H1 (cell line): ENCODE results near the gene RAPGEF5. TPM values are rescaled to one million over a fixed set of nuclear protein-coding genes. Genes with fewer than 3 reads are reported as not detected.

Source experiments
- CTCF ChIA-PET: fragments of 300-600 bp; sonication (Branson Sonifier 250); formaldehyde crosslinking; loops from one replicate; lab custom pipeline; 2021; ENCODE audit not compliant: partially characterized antibody; lab: Charles Lee
- POLR2A ChIA-PET: fragments of 300-600 bp; sonication (Branson Sonifier 250); formaldehyde crosslinking; loops from one replicate; lab custom pipeline; 2021; ENCODE audit warnings: inconsistent platforms; ENCODE audit not compliant: partially characterized antibody; lab: Charles Lee
- DNase-seq, 2 experiments: peaks; one replicate each; pipeline versions ENCODE4 v3.0.0 to v3.0.0-alpha.2; 2010 to 2022; ENCODE audit warnings: low spot score in 2 of 2, low read depth in 1 of 2, mixed read lengths in 1 of 2
- FAIRE-seq: peaks from 2 replicates; lab custom pipeline; 2011; peaks lifted over from hg19 to GRCh38; lab: Jason Lieb, UNC
- H2AFZ ChIP-seq: 2 replicates; pipeline ENCODE4 v1.8.1; 2012; ENCODE audit warnings: low read length, inconsistent platforms
- H2AK5ac ChIP-seq: 2 replicates; pipeline ENCODE4 v1.6.1; 2013; ENCODE audit warnings: low read depth, low read length
- H2BK120ac ChIP-seq: replicated peaks from 2 replicates; pipeline ENCODE3; 2013; ENCODE audit warnings: low read depth, low read length, inconsistent platforms
- H2BK12ac ChIP-seq: 2 replicates; pipeline ENCODE4 v1.6.1; 2013; ENCODE audit warnings: low read depth, low read length
- H2BK15ac ChIP-seq: 2 replicates; pipeline ENCODE4 v1.6.1; 2013; ENCODE audit warnings: low read length
- H2BK20ac ChIP-seq: 2 replicates; pipeline ENCODE4 v1.6.1; 2013; ENCODE audit warnings: low read length
- H2BK5ac ChIP-seq: 2 replicates; pipeline ENCODE4 v1.6.1; 2013; ENCODE audit warnings: low read depth, low read length
- H3K14ac ChIP-seq: 2 replicates; pipeline ENCODE4 v1.6.1; 2013; ENCODE audit warnings: inconsistent platforms; ENCODE audit not compliant: insufficient read length
- H3K18ac ChIP-seq: 2 replicates; pipeline ENCODE4 v1.6.1; 2013; ENCODE audit warnings: low read length; ENCODE audit errors: extremely low read depth
- H3K23ac ChIP-seq: 2 replicates; pipeline ENCODE4 v1.6.1; 2013; ENCODE audit warnings: inconsistent platforms; ENCODE audit not compliant: insufficient read length
- H3K23me2 ChIP-seq: 2 replicates; pipeline ENCODE4 v1.6.1; 2013; ENCODE audit warnings: low read depth, low read length
- H3K27ac ChIP-seq: 2 replicates; pipeline ENCODE4 v1.6.1; 2011; ENCODE audit warnings: low read depth, low read length, inconsistent platforms
- H3K27me3 ChIP-seq, 4 experiments: replicated peaks in 1 of 4; 1 replicate in 1 of 4; 2 replicates in 3 of 4; pipeline versions ENCODE4 v1.6.1 to v1.8.1; 2011 to 2013; ENCODE audit warnings: low read length in 3 of 4, mild to moderate bottlenecking in 3 of 4, inconsistent platforms in 2 of 4, mixed read lengths in 2 of 4, moderate library complexity in 1 of 4; ENCODE audit not compliant: control insufficient read depth in 3 of 4, insufficient read depth in 3 of 4; ENCODE audit errors: extremely low read depth in 1 of 4
- H3K36me3 ChIP-seq, 4 experiments: 2 replicates each; pipeline versions ENCODE4 v1.6.1 to v1.8.1; 2011 to 2013; ENCODE audit warnings: mild to moderate bottlenecking in 4 of 4, low read length in 3 of 4, moderate library complexity in 2 of 4, control low read depth in 1 of 4, inconsistent platforms in 1 of 4; ENCODE audit not compliant: insufficient read depth in 4 of 4, control insufficient read depth in 2 of 4
- H3K4ac ChIP-seq: replicated peaks from 2 replicates; pipeline ENCODE3; 2013; ENCODE audit warnings: low read length, low read depth, mixed read lengths, inconsistent platforms; ENCODE audit not compliant: insufficient read length
- H3K4me1 ChIP-seq, 4 experiments: replicated peaks in 1 of 4; 1 replicate in 1 of 4; 2 replicates in 3 of 4; pipeline versions ENCODE4 v1.6.1 to v1.8.1; 2011 to 2013; ENCODE audit warnings: low read length in 3 of 4, inconsistent platforms in 2 of 4, mixed read lengths in 1 of 4; ENCODE audit not compliant: insufficient read depth in 4 of 4, control insufficient read depth in 3 of 4
- H3K4me2 ChIP-seq, 2 experiments: 2 replicates each; pipeline versions ENCODE4 v1.6.1 to v1.8.1; 2011 to 2013; ENCODE audit warnings: low read depth in 2 of 2, low read length in 2 of 2, control low read depth in 1 of 2, inconsistent platforms in 1 of 2, mild to moderate bottlenecking in 1 of 2; ENCODE audit not compliant: insufficient read depth in 1 of 2
- H3K4me3 ChIP-seq, 4 experiments: fragments of 200-600, 300-600 bp in 1 of 4; sonication (generic), shearing (Covaris generic), sonication (Bioruptor Twin) in 1 of 4; 2 replicates each; pipeline versions ENCODE4 v1.5.1 to v1.8.1; 2011 to 2016; ENCODE audit warnings: low read length in 4 of 4, low read depth in 3 of 4, control low read depth in 2 of 4, inconsistent platforms in 2 of 4, mild to moderate bottlenecking in 2 of 4, mixed read lengths in 1 of 4, moderate library complexity in 1 of 4; ENCODE audit not compliant: insufficient read depth in 2 of 4; ENCODE audit errors: extremely low read depth in 1 of 4
- H3K56ac ChIP-seq: replicated peaks from 2 replicates; pipeline ENCODE3; 2013; ENCODE audit warnings: low read depth, mild to moderate bottlenecking, mixed read lengths, low read length, inconsistent platforms; ENCODE audit not compliant: insufficient read length
- H3K79me1 ChIP-seq: 2 replicates; pipeline ENCODE4 v1.6.1; 2013; ENCODE audit warnings: low read depth, low read length, control low read depth
- H3K79me2 ChIP-seq, 2 experiments: 2 replicates each; pipeline versions ENCODE4 v1.6.1 to v1.8.1; 2012 to 2013; ENCODE audit warnings: low read length in 2 of 2, mild to moderate bottlenecking in 2 of 2, inconsistent platforms in 1 of 2; ENCODE audit not compliant: insufficient read depth in 2 of 2, control insufficient read depth in 1 of 2
- H3K9ac ChIP-seq, 4 experiments: replicated peaks in 1 of 4; 1 replicate in 1 of 4; 2 replicates in 3 of 4; pipeline versions ENCODE4 v1.6.1 to v1.8.1; 2011 to 2013; ENCODE audit warnings: low read depth in 3 of 4, low read length in 3 of 4, control low read depth in 2 of 4, mild to moderate bottlenecking in 2 of 4, moderate library complexity in 2 of 4, inconsistent platforms in 1 of 4; ENCODE audit errors: extremely low read depth in 1 of 4
- H3K9me3 ChIP-seq, 2 experiments: 2 replicates each; pipeline versions ENCODE4 v1.6.1 to v1.8.1; 2012 to 2013; ENCODE audit warnings: mild to moderate bottlenecking in 2 of 2, moderate library complexity in 2 of 2, control low read depth in 1 of 2, inconsistent platforms in 1 of 2, low read depth in 1 of 2, low read length in 1 of 2, mixed read lengths in 1 of 2; ENCODE audit not compliant: insufficient read depth in 2 of 2
- H4K20me1 ChIP-seq, 2 experiments: replicated peaks in 1 of 2; 2 replicates each; pipeline versions ENCODE3 to v1.8.1; 2011 to 2013; ENCODE audit warnings: inconsistent platforms in 2 of 2, low read length in 2 of 2, mild to moderate bottlenecking in 1 of 2; ENCODE audit not compliant: insufficient read depth in 2 of 2, control insufficient read depth in 1 of 2
- H4K5ac ChIP-seq: 2 replicates; pipeline ENCODE4 v1.6.1; 2013; ENCODE audit warnings: low read length, low read depth, mixed read lengths, inconsistent platforms; ENCODE audit not compliant: insufficient read length
- H4K8ac ChIP-seq: 2 replicates; pipeline ENCODE4 v1.8.0; 2013; ENCODE audit warnings: mild to moderate bottlenecking, moderate library complexity, low read length, inconsistent platforms; ENCODE audit not compliant: insufficient read depth; ENCODE audit errors: extremely low read depth
- H4K91ac ChIP-seq: replicated peaks from 2 replicates; pipeline ENCODE3; 2013; ENCODE audit warnings: low read length, mixed read lengths, inconsistent platforms; ENCODE audit not compliant: insufficient read length
- BACH1 ChIP-seq: IDR thresholded peaks from 2 replicates; pipeline ENCODE4 v1.6.1; 2012; ENCODE audit warnings: low read length, improper control_type of control experiment
- BCL11A ChIP-seq, 2 experiments: IDR thresholded peaks; one replicate each; pipeline ENCODE4 v1.6.1; 2011; ENCODE audit warnings: low read depth in 2 of 2, low read length in 2 of 2, mild to moderate bottlenecking in 2 of 2
- CBX8 ChIP-seq: fragments of 300-800, 300-1000 bp; sonication (generic); IDR thresholded peaks from 2 replicates; pipeline ENCODE4 v1.7.1; 2016; ENCODE audit warnings: low read depth, low read length, borderline replicate concordance
- EGR1 ChIP-seq: IDR thresholded peaks from 2 replicates; pipeline ENCODE4 v1.6.1; 2011; ENCODE audit warnings: low read depth, low read length, borderline replicate concordance
- FOSL1 ChIP-seq: IDR thresholded peaks from 2 replicates; pipeline ENCODE4 v1.6.1; 2011; ENCODE audit warnings: mild to moderate bottlenecking, low read depth, low read length, moderate library complexity; ENCODE audit not compliant: insufficient read depth
- JUN ChIP-seq: IDR thresholded peaks from 2 replicates; pipeline ENCODE4 v1.6.1; 2011; ENCODE audit warnings: low read depth, mild to moderate bottlenecking, improper control_type of control experiment, low read length
- NRF1 ChIP-seq: IDR thresholded peaks from 2 replicates; pipeline ENCODE4 v1.6.1; 2011; ENCODE audit warnings: mild to moderate bottlenecking, low read depth, low read length, improper control_type of control experiment
- POLR2AphosphoS5 ChIP-seq: IDR thresholded peaks from 2 replicates; pipeline ENCODE4 v1.6.1; 2011; ENCODE audit warnings: low read depth, low read length
- SIX5 ChIP-seq: IDR thresholded peaks from 2 replicates; pipeline ENCODE4 v1.6.1; 2011; ENCODE audit warnings: mild to moderate bottlenecking, low read depth, low read length
- SP4 ChIP-seq: IDR thresholded peaks from 2 replicates; pipeline ENCODE4 v1.6.1; 2012; ENCODE audit warnings: low read length, inconsistent platforms
- TAF7 ChIP-seq: optimal IDR thresholded peaks from 2 replicates; pipeline ENCODE3; 2011; ENCODE audit warnings: low read depth, mild to moderate bottlenecking, inconsistent platforms, low read length, moderate library complexity, borderline replicate concordance
- YY1 ChIP-seq: IDR thresholded peaks from 2 replicates; pipeline ENCODE4 v1.6.1; 2011; ENCODE audit warnings: low read depth, mild to moderate bottlenecking, low read length
- ZNF274 ChIP-seq: IDR thresholded peaks from 2 replicates; pipeline ENCODE4 v1.7.0; 2012; ENCODE audit warnings: low read length, borderline replicate concordance; ENCODE audit errors: extremely low read depth
- WGBS, 2 experiments: shearing (Covaris generic) in 1 of 2; methylation state at CpG; one replicate each; pipeline versions ENCODE4 v1.1.6 to v1.1.7; 2013 to 2015; ENCODE audit warnings: low lambda C conversion rate in 2 of 2, mixed read lengths in 2 of 2, inconsistent platforms in 1 of 2, low coverage in 1 of 2, missing lambda C conversion rate in 1 of 2; ENCODE audit not compliant: insufficient replicate concordance in 2 of 2, insufficient coverage in 1 of 2, insufficient read length in 1 of 2; ENCODE audit errors: extremely low coverage in 1 of 2, missing lambda C conversion rate in 1 of 2; 5-methylcytosine and 5-hydroxymethylcytosine counted together
- polyA plus RNA-seq, 7 experiments: library from polyadenylated mRNA; depleted of rRNA in 3 of 7; stranded (reverse) in 5 of 7; unstranded in 2 of 7; fragments of >200 nt in 5 of 7; fragments of 200-250 nt in 2 of 7; gene quantifications; 1 replicate in 5 of 7; 2 replicates in 1 of 7; 4 replicates in 1 of 7; pipeline versions ENCODE4 v1.2.1 to v1.2.3, GENCODE V29; 2011 to 2013; ENCODE audit warnings: missing spikeins in 2 of 7, mixed read lengths in 2 of 7
- total RNA-seq: library from RNA; stranded (reverse); fragmentation: NEBNext Ultra II Directional; extraction: Animal tissue kit (Norgen Biotek cat#: 25700); gene quantifications from 2 replicates; pipeline ENCODE4 v1.2.1, GENCODE V29; 2021
- TF ChIP-seq, protein P1 (sequence below): IDR thresholded peaks from 2 replicates; pipeline ENCODE4 v1.6.1; 2012; ENCODE audit warnings: low read length, inconsistent platforms

Gene RAPGEF5
- total and polyA plus RNA-seq, 2 of the 8 experiments (the other 6 are each of a cell fraction or from before 2014, with no cell fraction given) = 4.4 to 22.9 TPM

DNA sequence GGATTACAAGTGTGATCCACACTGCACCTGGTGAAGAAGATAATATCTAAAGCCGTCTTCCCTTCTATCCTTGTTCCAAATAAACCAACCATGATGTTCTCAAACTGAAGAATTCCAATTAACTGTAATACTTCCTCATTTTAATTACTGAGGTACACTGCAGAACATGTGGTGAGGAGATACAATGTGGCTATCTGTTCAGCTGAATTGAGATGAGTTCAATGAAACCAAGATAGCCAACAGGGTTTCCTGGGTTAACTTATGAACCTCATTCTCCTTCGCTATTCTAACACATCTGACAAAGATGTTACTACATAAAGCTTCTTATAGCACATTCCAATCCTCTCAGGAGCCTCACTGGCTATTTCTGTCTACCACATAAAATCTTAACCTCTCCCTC is 75.5 kb downstream of the RAPGEF5 start:
- no peak overlapping the region for H3K4me3 ChIP-seq
- H3K23me2 ChIP-seq = no peaks in the 10 kb centered on the region
- no peaks in the 10 kb centered on the region; the same call in 1 of the 2 replicates for H3K79me1 ChIP-seq
- no peaks in the 10 kb centered on the region for H3K79me2 ChIP-seq
- no peak overlapping the region for H2AK5ac ChIP-seq
- no peak overlapping the region for H2BK15ac ChIP-seq
- no peak overlapping the region for H3K9ac ChIP-seq
- no peak overlapping the region for H3K18ac ChIP-seq
- 92% methylated on average over 2 of the region's 2 CpGs; no CpG with 5 or more reads in 1 of the 2 experiments for WGBS, 2 experiments
- no peak for FAIRE-seq
- no peak overlapping the region for H3K56ac ChIP-seq
- H4K5ac ChIP-seq = no peak overlapping the region
- no peaks in the 10 kb centered on the region for H3K9me3 ChIP-seq
- POLR2A ChIA-PET = no interaction called here
- H4K8ac ChIP-seq = no peak overlapping the region
- H2BK12ac ChIP-seq = no peak overlapping the region
- H3K23ac ChIP-seq = no peak overlapping the region
- H3K36me3 ChIP-seq = no peaks in the 10 kb centered on the region
- no peaks in the 10 kb centered on the region for H3K27me3 ChIP-seq
- no peak for DNase-seq
- H4K20me1 ChIP-seq = peaks cover 0 to 2% of the 10 kb centered on the region in 2 experiments
- H3K27ac ChIP-seq = no peak overlapping the region
- CTCF ChIA-PET = interaction anchor here (1.6 kb wide), 1 partner anchor 11 kb away, joined by 5 read pairs; no protein-coding TSS in a partner anchor
- H3K14ac ChIP-seq = no peak overlapping the region
- no peak overlapping the region for H3K4me2 ChIP-seq
- no peaks in the 10 kb centered on the region for H3K4me1 ChIP-seq
- no peak overlapping the region for H2BK20ac ChIP-seq
- H2BK5ac ChIP-seq = no peak overlapping the region
- H3K4ac ChIP-seq = no peak overlapping the region
- H4K91ac ChIP-seq = no peak overlapping the region
- no peak overlapping the region for H2AFZ ChIP-seq
- H2BK120ac ChIP-seq = no peak overlapping the region
- TF ChIP-seq, protein P1, sequence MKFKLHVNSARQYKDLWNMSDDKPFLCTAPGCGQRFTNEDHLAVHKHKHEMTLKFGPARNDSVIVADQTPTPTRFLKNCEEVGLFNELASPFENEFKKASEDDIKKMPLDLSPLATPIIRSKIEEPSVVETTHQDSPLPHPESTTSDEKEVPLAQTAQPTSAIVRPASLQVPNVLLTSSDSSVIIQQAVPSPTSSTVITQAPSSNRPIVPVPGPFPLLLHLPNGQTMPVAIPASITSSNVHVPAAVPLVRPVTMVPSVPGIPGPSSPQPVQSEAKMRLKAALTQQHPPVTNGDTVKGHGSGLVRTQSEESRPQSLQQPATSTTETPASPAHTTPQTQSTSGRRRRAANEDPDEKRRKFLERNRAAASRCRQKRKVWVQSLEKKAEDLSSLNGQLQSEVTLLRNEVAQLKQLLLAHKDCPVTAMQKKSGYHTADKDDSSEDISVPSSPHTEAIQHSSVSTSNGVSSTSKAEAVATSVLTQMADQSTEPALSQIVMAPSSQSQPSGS = no peak
- TF ChIP-seq FOSL1 = no peak
- TF ChIP-seq EGR1 = no peak
- no peak for TF ChIP-seq TAF7
- TF ChIP-seq BCL11A (IDR thresholded peaks at IDR 0.05; ENCODE audit: low read depth in 2 of 2, low read length in 2 of 2) = no peak
- no peak for TF ChIP-seq BACH1
- TF ChIP-seq SP4 = no peak
- no peak for TF ChIP-seq SIX5
- no peak for TF ChIP-seq JUN
- no peak for TF ChIP-seq POLR2AphosphoS5
- no peak for TF ChIP-seq CBX8
- TF ChIP-seq ZNF274 = no peak
- no peak for TF ChIP-seq NRF1
- no peak for TF ChIP-seq YY1
